SU-DHL-6 (cell line): ENCODE data around the gene MAP1S.

Source experiments
- H2AFZ ChIP-seq: fragments of 200-600 bp; sonication (generic); 2 replicates; pipeline ENCODE4 v1.6.1; 2014; ENCODE audit warnings: low read depth, mild to moderate bottlenecking, moderate library complexity, mixed read lengths, antibody characterized with exemption, low read length; ENCODE audit not compliant: severe bottlenecking
- H3F3A ChIP-seq: fragments of 200-600 bp; shearing (Covaris generic); 2 replicates; pipeline ENCODE4 v1.6.0; 2016; ENCODE audit warnings: antibody characterized with exemption, mild to moderate bottlenecking; ENCODE audit not compliant: insufficient read depth
- H3K27ac ChIP-seq: fragments of 200-600 bp; sonication (generic); 2 replicates; pipeline ENCODE4 v1.5.1; 2016; ENCODE audit warnings: low read depth, mild to moderate bottlenecking, low read length, moderate library complexity, mixed read lengths
- H3K27me3 ChIP-seq: fragments of 200-600 bp; sonication (generic), shearing (Covaris generic); 2 replicates; pipeline ENCODE4 v1.6.0; 2014; ENCODE audit warnings: mild to moderate bottlenecking, low read length
- H3K36me3 ChIP-seq: fragments of 200-600 bp; sonication (generic); 2 replicates; pipeline ENCODE4 v1.6.1; 2014; ENCODE audit warnings: mild to moderate bottlenecking, low read length, mixed read lengths
- H3K4me2 ChIP-seq: fragments of 300-600, 200-600 bp; shearing (Covaris generic), sonication (generic); 2 replicates; pipeline ENCODE4 v1.6.0; 2014; ENCODE audit warnings: low read length, low read depth, mild to moderate bottlenecking; ENCODE audit not compliant: poor library complexity, severe bottlenecking
- H3K4me3 ChIP-seq: fragments of 200-600 bp; sonication (generic); 2 replicates; pipeline ENCODE4 v1.5.1; 2014; ENCODE audit warnings: antibody characterized with exemption, low read length, mild to moderate bottlenecking, mixed read lengths; ENCODE audit not compliant: insufficient read depth, poor library complexity, severe bottlenecking
- H3K79me2 ChIP-seq: fragments of 200-600 bp; sonication (generic); 2 replicates; pipeline ENCODE4 v1.6.1; 2014; ENCODE audit warnings: mild to moderate bottlenecking, low read length, moderate library complexity; ENCODE audit not compliant: insufficient read depth
- H3K9ac ChIP-seq: fragments of 200-600 bp; sonication (generic); 2 replicates; pipeline ENCODE4 v1.7.0; 2014; ENCODE audit warnings: mild to moderate bottlenecking, low read length
- H3K9me2 ChIP-seq: fragments of 200-600 bp; sonication (generic); replicated peaks from 2 replicates; pipeline ENCODE4 v1.6.1; 2014; ENCODE audit warnings: low read length; ENCODE audit not compliant: insufficient read depth
- H3K9me3 ChIP-seq: fragments of 200-600 bp; sonication (generic); 2 replicates; pipeline ENCODE4 v1.6.1; 2014; ENCODE audit warnings: low read length, mixed read lengths; ENCODE audit not compliant: insufficient read depth
- H4K20me1 ChIP-seq: fragments of 200-600 bp; sonication (generic); 2 replicates; pipeline ENCODE4 v1.6.1; 2014; ENCODE audit warnings: low read depth, mild to moderate bottlenecking, antibody characterized with exemption, low read length, moderate library complexity, mixed read lengths
- CTCF ChIP-seq: fragments of 200-600 bp; sonication (generic); IDR thresholded peaks from one replicate; pipeline ENCODE4 v1.5.1; 2017; ENCODE audit warnings: antibody characterized with exemption, mild to moderate bottlenecking, low read length, moderate library complexity; ENCODE audit not compliant: insufficient read depth, poor library complexity, severe bottlenecking
- EZH2phosphoT487 ChIP-seq: fragments of 200-600 bp; sonication (generic), shearing (Covaris generic); conservative IDR thresholded peaks from 2 replicates; pipeline ENCODE4 v1.6.1; 2018; ENCODE audit warnings: mild to moderate bottlenecking, antibody characterized with exemption, low read length, moderate library complexity, mixed read lengths

MAP1S gene

GRCh38 chr19:17726136-17726741 is 7.0 kb downstream of the MAP1S start:
- H3K9me2 ChIP-seq = no peaks in the 10 kb centered on the region
- peaks cover 11% of the 10 kb centered on the region for H3K79me2 ChIP-seq
- no peaks in the 10 kb centered on the region for H3F3A ChIP-seq
- TF ChIP-seq CTCF (peak; percentile 1), EZH2phosphoT487 (no peak)
- H3K4me3 ChIP-seq = no peak overlapping the region
- peaks cover 3% of the 10 kb centered on the region; the same call in 1 of the 2 replicates for H3K36me3 ChIP-seq
- no peak overlapping the region for H2AFZ ChIP-seq
- no peak overlapping the region for H3K9ac ChIP-seq
- no peak overlapping the region for H3K4me2 ChIP-seq
- H4K20me1 ChIP-seq = no peaks in the 10 kb centered on the region
- H3K9me3 ChIP-seq = no peaks in the 10 kb centered on the region
- no peaks in the 10 kb centered on the region for H3K27me3 ChIP-seq
- no peak overlapping the region for H3K27ac ChIP-seq

DNA sequence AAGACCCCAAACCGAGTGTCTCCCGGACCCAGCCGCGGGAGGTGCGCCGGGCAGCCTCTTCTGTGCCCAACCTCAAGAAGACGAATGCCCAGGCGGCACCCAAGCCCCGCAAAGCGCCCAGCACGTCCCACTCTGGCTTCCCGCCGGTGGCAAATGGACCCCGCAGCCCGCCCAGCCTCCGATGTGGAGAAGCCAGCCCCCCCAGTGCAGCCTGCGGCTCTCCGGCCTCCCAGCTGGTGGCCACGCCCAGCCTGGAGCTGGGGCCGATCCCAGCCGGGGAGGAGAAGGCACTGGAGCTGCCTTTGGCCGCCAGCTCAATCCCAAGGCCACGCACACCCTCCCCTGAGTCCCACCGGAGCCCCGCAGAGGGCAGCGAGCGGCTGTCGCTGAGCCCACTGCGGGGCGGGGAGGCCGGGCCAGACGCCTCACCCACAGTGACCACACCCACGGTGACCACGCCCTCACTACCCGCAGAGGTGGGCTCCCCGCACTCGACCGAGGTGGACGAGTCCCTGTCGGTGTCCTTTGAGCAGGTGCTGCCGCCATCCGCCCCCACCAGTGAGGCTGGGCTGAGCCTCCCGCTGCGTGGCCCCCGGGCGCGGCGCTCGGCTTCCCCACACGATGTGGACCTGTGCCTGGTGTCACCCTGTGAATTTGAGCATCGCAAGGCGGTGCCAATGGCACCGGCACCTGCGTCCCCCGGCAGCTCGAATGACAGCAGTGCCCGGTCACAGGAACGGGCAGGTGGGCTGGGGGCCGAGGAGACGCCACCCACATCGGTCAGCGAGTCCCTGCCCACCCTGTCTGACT is 7.9 kb downstream of the MAP1S start:
- Histone ChIP-seq H3K4me2 (no peak overlapping the region), H3K36me3 (peaks cover 3% of the 10 kb centered on the region; the same call in 1 of the 2 replicates), H3K79me2 (peaks cover 5% of the 10 kb centered on the region), H4K20me1 (no peaks in the 10 kb centered on the region), H3K4me3 (no peak overlapping the region), H3F3A (no peaks in the 10 kb centered on the region), H3K27ac (no peak overlapping the region), H2AFZ (no peak overlapping the region), H3K27me3 (no peaks in the 10 kb centered on the region), H3K9me3 (no peaks in the 10 kb centered on the region), H3K9ac (no peak overlapping the region), H3K9me2 (no peaks in the 10 kb centered on the region)
- TF ChIP-seq EZH2phosphoT487 (no peak), CTCF (no peak)

- no peaks in the 10 kb centered on the region for H3K9me2 ChIP-seq
- H3K27ac ChIP-seq = no peak overlapping the region
- H3K9me3 ChIP-seq = no peaks in the 10 kb centered on the region
- H3K27me3 ChIP-seq = no peaks in the 10 kb centered on the region
- H3K4me2 ChIP-seq = no peak overlapping the region
- H3F3A ChIP-seq = no peaks in the 10 kb centered on the region
- no peak overlapping the region for H3K4me3 ChIP-seq
- TF ChIP-seq EZH2phosphoT487 = no peak
- peaks cover 8% of the 10 kb centered on the region for H3K79me2 ChIP-seq
- H3K9ac ChIP-seq = no peak overlapping the region
- peaks cover 3% of the 10 kb centered on the region; the same call in 1 of the 2 replicates for H3K36me3 ChIP-seq
- no peaks in the 10 kb centered on the region for H4K20me1 ChIP-seq
- H2AFZ ChIP-seq = no peak overlapping the region
These were observed 8.6 kb downstream of the MAP1S start for GRCh38 chr19:17727843-17728242.

DNA sequence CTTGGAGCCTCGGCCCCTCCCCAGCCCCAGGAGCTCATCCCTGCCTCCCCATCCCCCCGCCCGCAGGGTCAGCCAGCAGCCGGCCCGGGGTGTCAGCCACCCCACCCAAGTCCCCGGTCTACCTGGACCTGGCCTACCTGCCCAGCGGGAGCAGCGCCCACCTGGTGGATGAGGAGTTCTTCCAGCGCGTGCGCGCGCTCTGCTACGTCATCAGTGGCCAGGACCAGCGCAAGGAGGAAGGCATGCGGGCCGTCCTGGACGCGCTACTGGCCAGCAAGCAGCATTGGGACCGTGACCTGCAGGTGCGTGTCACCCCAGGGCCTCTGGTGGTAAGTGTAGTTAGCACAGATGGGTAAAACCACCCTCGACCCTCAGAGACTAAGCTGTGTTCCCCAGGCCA is 13.8 kb downstream of the MAP1S start:
- Histone ChIP-seq H4K20me1 (no peaks in the 10 kb centered on the region), H3K79me2 (peaks cover 8% of the 10 kb centered on the region), H3K27me3 (no peaks in the 10 kb centered on the region), H3K4me3 (no peak overlapping the region), H3K9me3 (no peaks in the 10 kb centered on the region), H3K9me2 (no peaks in the 10 kb centered on the region), H3K4me2 (no peak overlapping the region), H2AFZ (no peak overlapping the region), H3K36me3 (peaks cover 3% of the 10 kb centered on the region; the same call in 1 of the 2 replicates), H3K9ac (no peak overlapping the region), H3K27ac (no peak overlapping the region), H3F3A (0 out of 2 replicates have a peak, but pooled peaks cover 3% of the 10 kb centered on the region)
- TF ChIP-seq EZH2phosphoT487 (no peak), CTCF (no peak)
